ENCODE measurements around the gene RAD54L.
"Not testable (repeated sequence)": the region's sequence is repeated elsewhere in the genome, so short reads cannot be mapped to it uniquely, and the experiment has no call there.

The RAD54L gene

DNA sequence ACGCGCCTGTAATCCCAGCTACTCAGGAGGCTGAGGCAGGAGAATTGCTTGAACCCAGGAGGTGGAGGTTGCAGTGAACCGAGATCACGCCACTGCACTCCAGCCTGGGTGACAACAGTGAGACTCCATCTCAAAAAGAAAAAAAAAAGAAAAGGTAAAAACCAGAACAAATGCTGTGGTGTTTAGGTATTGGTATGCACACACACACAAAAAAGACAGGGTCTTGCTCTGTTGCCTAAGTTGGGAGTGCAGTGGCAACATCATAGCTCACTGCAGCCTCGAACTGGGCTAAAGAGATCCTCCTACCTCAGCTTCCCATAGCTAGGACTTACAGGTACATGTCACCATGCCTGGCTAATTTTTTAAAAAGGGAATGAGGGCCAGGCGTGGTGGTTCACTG is 71.7 kb downstream of the RAD54L start:
- DNase-seq (ENCODE audit: low read depth in 2 of 2, low spot score in 1 of 2) = not testable (repeated sequence)

GRCh38 chr1:46319960-46320914 is 72.7 kb downstream of the RAD54L start:
- DNase-seq (ENCODE audit: low read depth in 2 of 2, low spot score in 1 of 2) = not testable (repeated sequence)

- not testable (repeated sequence) for DNase-seq (ENCODE audit: low read depth in 2 of 2, low spot score in 1 of 2)
Measured at GRCh38 chr1:46322191-46322590, 74.6 kb downstream of the RAD54L start.

DNA sequence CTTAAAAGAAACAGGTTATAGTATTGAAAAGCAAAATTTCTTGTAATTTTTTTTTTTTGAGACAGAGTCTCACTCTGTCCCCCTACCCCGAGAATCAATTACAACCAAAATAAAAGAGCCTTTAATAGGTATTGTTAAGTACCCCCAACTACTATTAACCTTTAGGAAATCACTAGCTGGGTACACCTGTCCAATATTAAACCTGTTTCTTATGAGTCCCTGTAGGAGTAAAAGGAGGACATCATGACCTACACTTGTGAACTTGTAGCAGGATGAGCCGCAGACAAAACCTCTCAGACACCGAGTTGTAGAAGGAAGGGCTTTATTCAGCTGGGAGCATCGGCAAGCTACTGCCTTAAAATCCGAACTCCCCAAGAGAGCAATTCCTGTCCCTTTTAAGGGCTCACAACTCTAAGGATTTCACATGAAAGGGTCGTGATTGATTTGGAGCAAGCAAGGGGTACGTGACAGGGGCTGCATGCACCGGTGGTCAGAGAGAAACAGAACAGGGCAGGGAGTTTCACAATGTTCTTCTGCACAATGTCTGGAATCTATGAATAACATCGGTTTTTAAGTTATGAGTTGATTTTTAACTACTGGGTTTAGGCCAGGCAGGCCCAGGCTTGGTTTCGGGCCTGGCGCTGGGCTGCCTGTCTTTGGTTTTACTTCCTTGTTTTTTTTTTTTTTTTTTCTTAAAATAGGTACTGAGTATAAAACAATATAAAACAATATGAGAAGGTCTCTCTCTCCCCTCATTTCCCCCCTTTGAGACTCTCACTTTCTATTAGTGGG is 77.9 kb downstream of the RAD54L start:
- DNase-seq (ENCODE audit: low read depth in 2 of 2, low spot score in 1 of 2) = not testable (repeated sequence)
